HepG2 (cell line): Measurements from ENCODE around the gene SMAD6. TPM values are rescaled to one million over a fixed set of nuclear protein-coding genes. Genes with fewer than 3 reads are reported as not detected.

Experiments
- CEBPG ChIP-seq: IDR thresholded peaks from 2 replicates; pipeline ENCODE4 v1.6.1; 2016
- CHD2 ChIP-seq: IDR thresholded peaks from 2 replicates; pipeline ENCODE4 v1.6.1; 2011; ENCODE audit warnings: low read depth, low read length, improper control_type of control experiment
- ERF ChIP-seq: IDR thresholded peaks from 2 replicates; pipeline ENCODE4 v1.6.1; 2018; ENCODE audit warnings: missing biosample characterization, missing genetic modification reagents
- HMGXB4 ChIP-seq, 2 experiments: sonication (generic) in 1 of 2; formaldehyde crosslinking in 1 of 2; IDR thresholded peaks; 2 replicates each; pipeline versions ENCODE4 v1.4.0 to v1.6.1; 2018 to 2020; ENCODE audit warnings: missing genetic modification reagents in 2 of 2, borderline replicate concordance in 1 of 2, low read depth in 1 of 2, mild to moderate bottlenecking in 1 of 2, missing biosample characterization in 1 of 2
- MEIS2 ChIP-seq: sonication (generic); formaldehyde crosslinking; IDR thresholded peaks from 2 replicates; pipeline ENCODE4 v1.9.0; 2021; ENCODE audit warnings: mild to moderate bottlenecking, missing genetic modification reagents
- MIER3 ChIP-seq: IDR thresholded peaks from 2 replicates; pipeline ENCODE4 v1.6.1; 2016; ENCODE audit warnings: missing compliant biosample characterization, borderline replicate concordance
- MZF1 ChIP-seq: sonication (generic); formaldehyde crosslinking; IDR thresholded peaks from 2 replicates; pipeline ENCODE4 v1.8.1; 2023; ENCODE audit warnings: mild to moderate bottlenecking, missing genetic modification reagents, borderline replicate concordance
- RXRB ChIP-seq: IDR thresholded peaks from 2 replicates; pipeline ENCODE4 v1.6.1; 2016; ENCODE audit warnings: borderline replicate concordance, missing genetic modification reagents, missing compliant biosample characterization
- SKIL ChIP-seq: sonication (generic); formaldehyde crosslinking; IDR thresholded peaks from 2 replicates; pipeline ENCODE4 v1.8.0; 2022; ENCODE audit warnings: missing genetic modification reagents, mild to moderate bottlenecking, moderate library complexity, borderline replicate concordance
- U2AF2 ChIP-seq: fragments of 200-400 bp; formaldehyde crosslinking; IDR thresholded peaks from 2 replicates; pipeline ENCODE4 v1.6.1; 2017; ENCODE audit warnings: low read depth, mild to moderate bottlenecking, low read length
- ZBTB39 ChIP-seq: sonication (generic); formaldehyde crosslinking; IDR thresholded peaks from 2 replicates; pipeline ENCODE4 v1.5.0; 2020; ENCODE audit warnings: missing genetic modification reagents
- ZFP1 ChIP-seq: IDR thresholded peaks from 2 replicates; pipeline ENCODE4 v1.6.1; 2016
- ZFP90 ChIP-seq: sonication (generic); formaldehyde crosslinking; IDR thresholded peaks from 2 replicates; pipeline ENCODE4 v1.8.0; 2022; ENCODE audit warnings: missing genetic modification reagents, mild to moderate bottlenecking, inconsistent platforms, borderline replicate concordance
- ZNF256 ChIP-seq: sonication (generic); formaldehyde crosslinking; conservative IDR thresholded peaks from 2 replicates; pipeline ENCODE4 v1.4.0; 2020; ENCODE audit warnings: missing genetic modification reagents
- ZNF451 ChIP-seq: sonication (generic); formaldehyde crosslinking; IDR thresholded peaks from 2 replicates; pipeline ENCODE4 v1.5.0; 2020; ENCODE audit warnings: mild to moderate bottlenecking, missing genetic modification reagents
- ZNF501 ChIP-seq: sonication (generic); formaldehyde crosslinking; IDR thresholded peaks from 2 replicates; pipeline ENCODE4 v1.5.1; 2020; ENCODE audit warnings: mild to moderate bottlenecking, moderate library complexity, missing genetic modification reagents
- ZNF609 ChIP-seq: sonication (generic); formaldehyde crosslinking; IDR thresholded peaks from 2 replicates; pipeline ENCODE4 v1.4.0; 2020; ENCODE audit warnings: mild to moderate bottlenecking, missing genetic modification reagents, borderline replicate concordance
- ZNF83 ChIP-seq: sonication (generic); formaldehyde crosslinking; IDR thresholded peaks from 2 replicates; pipeline ENCODE4 v1.4.0; 2020; ENCODE audit warnings: missing genetic modification reagents, mild to moderate bottlenecking, borderline replicate concordance
- ZSCAN22 ChIP-seq: sonication (generic); formaldehyde crosslinking; IDR thresholded peaks from 2 replicates; pipeline ENCODE4 v1.4.0; 2020; ENCODE audit warnings: mild to moderate bottlenecking, missing genetic modification reagents
- polyA plus RNA-seq, 8 experiments: library from polyadenylated mRNA; depleted of rRNA in 3 of 8; stranded (reverse) in 7 of 8; unstranded in 1 of 8; fragments of >200 nt; fragmentation: Illumina TruSeq in 4 of 8; extraction: Trizol in 4 of 8; gene quantifications; 2 replicates each; pipeline versions ENCODE4 v1.2.1 to v1.2.3, GENCODE V29; 2011 to 2016; ENCODE audit warnings: low read depth in 4 of 8, missing spikeins in 1 of 8, mixed read lengths in 1 of 8; ENCODE audit not compliant: insufficient read depth in 1 of 8
- total RNA-seq, 5 experiments: library from RNA; depleted of rRNA; stranded (reverse); fragments of >200 nt; fragmentation: Illumina TruSeq; extraction: Trizol; gene quantifications; 2 replicates each; pipeline ENCODE4 v1.2.3, GENCODE V29; 2016; ENCODE audit warnings: low read depth in 1 of 5

SMAD6 gene
- total and polyA plus RNA-seq, 2 of the 13 experiments (the other 11 are each of a cell fraction or from before 2014, with no cell fraction given): 3.3 to 4.4 TPM

- TF ChIP-seq ZNF609 (CRISPR knock-in tag): peak; percentile 39; the same call in 1 of the 2 replicates
- peak; percentile 48; the same call in 1 of the 2 replicates for TF ChIP-seq MEIS2 (CRISPR knock-in tag)
- TF ChIP-seq ZNF451 (CRISPR knock-in tag): no peak
- no peak for TF ChIP-seq U2AF2
- TF ChIP-seq SKIL (CRISPR knock-in tag): no peak
- peak; percentile 57; the same call in 1 of the 2 replicates for TF ChIP-seq ZFP90 (CRISPR knock-in tag)
- TF ChIP-seq ZNF501 (CRISPR knock-in tag): peak; percentile 56; the same call in 1 of the 2 replicates
- TF ChIP-seq MZF1 (CRISPR knock-in tag): no peak
- TF ChIP-seq HMGXB4 (CRISPR knock-in tag; IDR thresholded peaks at IDR 0.05; ENCODE audit: borderline replicate concordance in 1 of 2, low read depth in 1 of 2): peak in 1 of 2 experiments; percentile 70; a peak in 2 of 4 replicates
- 0 out of 2 replicates have a peak, but pooled peaks have one; percentile 45 for TF ChIP-seq ZFP1 (CRISPR knock-in tag)
- no peak for TF ChIP-seq CHD2
- no peak for TF ChIP-seq ZNF83 (CRISPR knock-in tag)
- no peak for TF ChIP-seq ZSCAN22 (CRISPR knock-in tag)
- no peak for TF ChIP-seq ZBTB39 (CRISPR knock-in tag)
- TF ChIP-seq MIER3 (CRISPR knock-in tag): peak; percentile 86; the same call in 1 of the 2 replicates
- TF ChIP-seq ERF (CRISPR knock-in tag): peak; percentile 81; the same call in 1 of the 2 replicates
- TF ChIP-seq RXRB: peak; percentile 77
- no peak for TF ChIP-seq ZNF256 (CRISPR knock-in tag)
- peak; percentile 40 for TF ChIP-seq CEBPG (CRISPR knock-in tag)
Measured at GRCh38 chr15:66803182-66803729, 101.2 kb downstream of the SMAD6 start (continued).
